HEK293 (cell line): ENCODE results near the gene EXTL1.
"Not testable (repeated sequence)": the region's sequence is repeated elsewhere in the genome, so short reads cannot be mapped to it uniquely, and the experiment has no call there.

Source experiments
- CTCF ChIP-seq: fragments of 450-650 bp; formaldehyde crosslinking; IDR thresholded peaks from 2 replicates; pipeline ENCODE4 v1.5.1; 2016; ENCODE audit warnings: missing biosample characterization, missing genetic modification characterization
- KLF7 ChIP-seq: fragments of 450-650 bp; formaldehyde crosslinking; IDR thresholded peaks from 2 replicates; pipeline ENCODE4 v1.5.1; 2016; ENCODE audit warnings: missing biosample characterization, missing genetic modification characterization, borderline replicate concordance
- YY1 ChIP-seq: fragments of 450-650 bp; formaldehyde crosslinking; IDR thresholded peaks from 2 replicates; pipeline ENCODE4 v1.5.1; 2018; ENCODE audit warnings: missing biosample characterization, missing genetic modification characterization
- ZNF677 ChIP-seq: fragments of 450-650 bp; IDR thresholded peaks from 2 replicates; pipeline ENCODE4 v1.5.0; 2018; ENCODE audit warnings: missing biosample characterization, mild to moderate bottlenecking, missing genetic modification characterization, moderate library complexity
- TF ChIP-seq, protein P1 (sequence below): fragments of 450-650 bp; formaldehyde crosslinking; optimal IDR thresholded peaks from 2 replicates; pipeline ENCODE3; 2016; ENCODE audit warnings: missing biosample characterization, mild to moderate bottlenecking, missing genetic modification characterization

GRCh38 chr1:25986773-25987172, 34.8 kb upstream of the EXTL1 start:
- not testable (repeated sequence) for TF ChIP-seq KLF7 (tag by site-specific recombination); ZNF677 (tag by site-specific recombination); YY1; CTCF (tag by site-specific recombination)
- TF ChIP-seq, protein P1, sequence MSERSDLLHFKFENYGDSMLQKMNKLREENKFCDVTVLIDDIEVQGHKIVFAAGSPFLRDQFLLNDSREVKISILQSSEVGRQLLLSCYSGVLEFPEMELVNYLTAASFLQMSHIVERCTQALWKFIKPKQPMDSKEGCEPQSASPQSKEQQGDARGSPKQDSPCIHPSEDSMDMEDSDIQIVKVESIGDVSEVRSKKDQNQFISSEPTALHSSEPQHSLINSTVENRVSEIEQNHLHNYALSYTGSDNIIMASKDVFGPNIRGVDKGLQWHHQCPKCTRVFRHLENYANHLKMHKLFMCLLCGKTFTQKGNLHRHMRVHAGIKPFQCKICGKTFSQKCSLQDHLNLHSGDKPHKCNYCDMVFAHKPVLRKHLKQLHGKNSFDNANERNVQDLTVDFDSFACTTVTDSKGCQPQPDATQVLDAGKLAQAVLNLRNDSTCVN (tag by site-specific recombination) = not testable (repeated sequence)
